GM18861 (cell line): ENCODE data around the gene BACH2.

Experiments used
- ATAC-seq: cut with Tn5 transposase; IDR thresholded peaks from one replicate; pipeline ENCODE4 v1.9.1; 2021; ENCODE audit not compliant: unreplicated experiment

The BACH2 gene

DNA sequence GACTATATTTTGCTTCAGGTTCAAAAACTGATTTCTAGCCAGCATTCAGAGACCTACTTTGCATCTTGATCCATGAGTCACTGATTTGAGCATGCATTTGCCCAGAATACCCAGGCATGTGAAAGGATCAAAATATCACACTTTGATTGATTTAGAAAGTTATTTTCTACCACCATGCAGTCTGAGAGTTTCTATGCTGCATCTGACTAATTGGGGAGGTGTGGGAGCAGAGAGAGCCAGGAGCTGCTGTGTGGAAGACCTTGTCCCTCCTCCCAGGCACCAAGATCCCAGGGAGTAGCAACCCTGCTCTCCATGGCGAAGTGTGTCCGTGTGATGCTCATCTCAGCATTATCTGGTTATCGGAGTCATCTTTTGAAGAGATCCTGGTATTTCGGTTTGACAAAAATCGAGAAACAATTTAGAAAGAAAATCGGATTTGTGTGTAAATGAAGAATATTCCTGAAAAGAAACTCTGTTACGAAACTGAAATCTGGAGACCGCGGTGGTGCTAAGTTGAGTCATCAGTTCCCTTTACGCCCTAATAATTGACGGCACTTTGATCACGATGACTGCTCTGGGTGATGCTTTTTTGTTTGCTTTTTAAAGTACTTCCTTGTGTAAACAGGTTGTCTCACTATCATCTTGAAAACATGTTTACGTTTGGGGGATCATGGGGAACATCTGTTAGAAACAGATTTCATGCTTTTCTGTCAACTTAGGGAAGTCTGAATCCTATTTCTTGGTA is 193.4 kb downstream of the BACH2 start:
- peak; percentile 72 for ATAC-seq

DNA sequence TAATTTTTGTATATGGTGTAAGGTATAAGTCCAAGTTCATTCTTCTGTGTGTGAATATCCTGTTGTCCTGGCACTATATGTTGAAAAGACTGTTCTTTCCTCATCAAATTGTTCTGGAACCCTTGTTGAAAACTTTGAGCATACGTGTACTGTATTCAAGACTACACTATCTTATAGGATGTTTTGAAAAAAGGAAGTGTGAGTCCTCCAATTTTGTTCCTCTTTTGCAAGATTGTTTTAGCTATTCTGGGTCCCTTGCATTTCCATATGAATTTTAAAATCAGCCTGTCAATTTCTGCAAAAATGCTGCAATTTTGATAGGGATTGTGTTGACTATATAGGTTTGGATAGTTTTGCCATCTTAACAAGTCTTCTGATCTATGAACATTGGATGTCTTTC is 195.2 kb downstream of the BACH2 start:
- no peak for ATAC-seq

DNA sequence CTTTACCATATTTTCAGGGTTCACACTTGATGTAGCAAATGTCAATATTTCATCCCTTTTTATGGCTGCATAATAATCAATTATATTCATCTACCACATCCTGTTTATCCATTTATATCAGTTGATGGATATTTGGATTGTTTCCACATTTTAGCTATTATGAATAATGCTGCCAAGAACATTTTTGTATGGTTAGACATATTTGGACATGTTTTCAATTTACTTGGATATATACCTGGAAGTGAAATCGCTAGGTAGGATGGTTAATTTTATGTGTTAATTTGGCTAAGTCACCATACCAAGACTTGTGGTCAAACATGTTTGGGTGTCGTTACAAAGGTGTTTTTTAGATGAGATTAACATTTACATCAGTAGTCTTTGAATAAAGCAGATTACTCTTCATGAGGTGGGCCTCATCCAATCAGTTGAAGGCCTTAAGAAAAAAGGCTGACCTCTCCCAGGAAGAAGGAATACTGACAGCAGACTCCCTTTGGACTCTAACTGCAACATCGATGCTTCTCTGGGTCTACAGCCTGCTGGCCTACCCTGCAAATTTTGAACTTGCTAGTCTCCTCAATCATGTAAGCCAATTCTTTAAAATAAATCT is 196.5 kb downstream of the BACH2 start:
- ATAC-seq, result no peak

DNA sequence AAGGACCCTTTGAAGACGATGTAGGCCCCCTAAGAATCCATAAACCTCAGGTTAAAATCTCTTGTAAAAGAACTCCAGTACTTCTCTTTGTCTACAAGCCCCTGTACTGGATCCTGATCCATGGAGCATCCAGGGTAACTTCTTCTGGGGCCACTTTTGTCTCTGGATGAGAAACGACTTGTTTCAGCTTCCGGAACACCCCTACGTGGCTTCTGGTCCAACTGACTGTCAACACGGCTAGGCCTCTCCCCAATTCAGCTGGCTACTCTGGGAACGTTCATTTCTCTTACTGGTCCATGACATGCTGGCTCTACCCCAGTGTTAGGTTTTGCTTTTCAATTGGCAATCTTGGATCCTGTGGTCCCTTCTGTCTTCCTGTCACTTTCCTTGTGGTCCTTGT is 198.0 kb downstream of the BACH2 start:
- no peak for ATAC-seq

DNA sequence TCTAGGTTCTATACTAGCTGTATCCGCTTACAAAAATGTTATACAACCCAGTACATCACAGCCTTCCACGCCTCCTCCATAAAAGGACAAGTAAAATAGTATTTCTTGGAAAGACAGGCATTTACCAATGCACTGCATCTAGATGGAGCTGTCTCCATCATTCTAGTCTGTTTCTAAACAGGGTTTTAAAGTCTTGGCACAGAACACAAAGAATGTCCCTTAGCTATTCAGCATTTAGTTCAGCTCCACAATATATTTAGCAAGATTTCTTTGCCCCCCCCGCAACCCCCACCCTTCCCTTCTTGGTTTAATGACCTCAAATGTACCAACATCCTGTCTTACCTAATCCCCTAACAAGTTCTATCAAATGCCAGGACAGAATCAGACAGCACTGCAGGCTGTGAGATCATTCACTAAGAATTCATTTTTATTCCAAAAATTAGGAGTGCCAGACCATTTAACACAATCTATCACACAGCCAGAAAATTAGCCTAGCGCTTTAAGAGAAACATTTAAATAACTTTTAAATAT is 198.6 kb downstream of the BACH2 start:
- ATAC-seq, result no peak

DNA sequence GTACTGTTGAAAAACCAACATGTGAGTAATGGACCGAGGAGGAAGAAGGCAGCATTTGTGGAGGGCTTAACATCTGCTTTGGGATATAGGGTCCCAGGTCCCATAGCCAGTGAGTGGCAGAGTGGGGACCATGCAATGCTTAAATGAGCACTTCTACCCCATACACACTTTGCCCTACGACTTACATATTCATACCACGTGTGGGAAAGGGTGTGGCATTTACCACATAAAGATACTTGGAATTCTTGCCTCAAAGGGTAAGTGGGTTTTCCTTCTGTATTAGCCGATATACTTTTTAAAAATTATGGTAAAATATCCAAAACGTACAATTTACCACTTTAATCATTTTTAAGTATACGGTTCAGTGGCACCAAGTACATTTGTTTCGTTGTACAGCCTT is 199.3 kb downstream of the BACH2 start:
- ATAC-seq, result no peak

DNA sequence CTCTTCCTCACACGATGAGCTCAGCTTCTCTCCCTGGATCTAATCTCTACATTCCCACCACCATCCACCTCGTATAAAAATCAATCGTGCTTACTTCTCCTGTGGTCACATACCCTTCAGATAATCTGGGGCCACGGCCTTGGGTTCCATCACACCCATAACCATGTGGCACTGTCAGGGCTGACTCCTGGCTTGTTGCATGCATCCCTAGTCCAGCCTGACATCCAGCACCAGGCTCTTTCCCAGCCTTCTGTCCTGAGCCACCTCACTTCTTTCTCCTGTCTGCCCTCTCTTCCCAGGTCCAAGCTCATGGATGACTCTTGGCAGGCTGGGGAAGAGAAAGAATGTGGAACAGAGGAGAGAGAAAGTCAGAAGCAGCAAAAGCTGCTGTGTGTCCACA is 199.8 kb downstream of the BACH2 start:
- no peak for ATAC-seq

DNA sequence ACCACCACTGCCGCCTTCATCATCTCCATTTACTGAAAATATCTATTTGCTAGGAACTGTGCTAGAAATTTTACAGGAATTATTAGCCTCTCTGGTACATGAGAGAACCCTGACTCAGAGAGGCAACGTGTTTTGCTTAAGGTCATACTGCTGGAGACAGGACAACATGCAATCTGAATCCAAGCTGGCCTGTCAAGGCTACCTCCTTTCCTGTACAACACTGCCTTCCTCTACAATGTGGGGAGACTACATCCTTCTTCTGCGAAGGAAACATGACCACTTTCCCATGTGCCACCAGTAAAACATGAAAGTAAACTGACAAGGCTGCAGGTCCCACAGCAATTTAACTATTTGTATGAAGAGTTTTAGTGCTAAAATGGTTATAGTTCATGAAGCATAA is 200.9 kb downstream of the BACH2 start:
- ATAC-seq, result no peak

DNA sequence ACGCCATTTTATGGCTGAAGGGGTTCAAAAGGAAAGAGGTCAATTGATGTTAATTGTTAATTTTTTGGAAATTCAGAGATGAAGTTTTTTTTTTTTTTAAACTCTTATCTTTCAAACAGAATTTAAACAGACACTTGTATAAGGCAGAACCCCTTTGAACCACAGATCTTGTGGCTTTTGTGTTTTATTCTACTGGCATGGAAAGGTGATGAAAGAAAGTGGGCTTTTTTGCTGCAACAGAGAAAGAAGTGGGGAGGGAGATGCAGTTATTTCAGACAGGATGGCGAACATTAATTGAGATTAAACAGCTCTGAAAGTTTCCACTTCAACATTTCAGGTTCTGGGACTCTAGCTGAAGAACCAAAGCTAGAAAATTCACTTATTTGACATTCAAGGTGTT is 201.5 kb downstream of the BACH2 start:
- ATAC-seq, result no peak

DNA sequence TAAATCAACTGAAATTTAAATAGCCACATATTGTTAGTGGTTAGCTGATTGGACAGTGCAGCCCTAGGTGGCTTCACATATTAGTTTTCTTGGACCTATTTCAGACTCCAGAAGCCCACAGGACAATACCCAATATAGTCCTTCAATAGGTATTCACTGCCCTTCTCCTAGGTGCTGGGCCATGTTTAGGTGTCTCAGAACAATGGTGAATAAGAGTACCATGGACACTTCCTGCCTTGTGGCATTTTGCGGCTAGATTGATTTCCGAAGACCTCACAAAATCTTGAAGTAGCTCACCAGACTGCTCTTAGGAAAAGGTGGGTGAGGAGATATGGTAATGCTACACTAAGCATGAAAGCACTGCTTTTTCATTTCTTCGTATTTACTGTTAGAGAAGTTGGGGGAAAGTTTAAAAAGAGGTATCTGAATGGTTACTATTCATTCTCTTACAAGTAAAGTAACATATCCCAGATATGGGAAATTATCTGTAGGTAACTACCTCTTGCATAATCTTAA is 203.0 kb downstream of the BACH2 start:
- no peak for ATAC-seq

DNA sequence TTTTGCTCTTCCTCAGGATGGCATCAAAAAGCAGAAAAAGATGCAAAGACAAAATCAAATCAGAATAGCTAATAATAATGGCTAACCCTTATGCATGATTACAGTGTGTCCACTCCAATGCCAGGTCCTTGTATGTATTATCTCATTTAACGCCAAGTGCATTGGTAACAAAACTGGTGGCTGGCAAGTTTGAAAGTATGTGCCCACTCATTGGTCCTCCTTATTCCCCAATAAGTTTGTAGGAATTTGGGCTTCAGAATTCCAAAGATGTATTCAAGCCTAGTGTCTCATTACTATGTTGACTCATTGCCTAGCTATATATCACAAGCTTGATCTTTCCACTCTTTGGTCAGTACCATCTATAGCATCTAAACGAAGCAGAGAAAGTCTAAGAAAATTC is 205.8 kb downstream of the BACH2 start:
- ATAC-seq, result no peak

DNA sequence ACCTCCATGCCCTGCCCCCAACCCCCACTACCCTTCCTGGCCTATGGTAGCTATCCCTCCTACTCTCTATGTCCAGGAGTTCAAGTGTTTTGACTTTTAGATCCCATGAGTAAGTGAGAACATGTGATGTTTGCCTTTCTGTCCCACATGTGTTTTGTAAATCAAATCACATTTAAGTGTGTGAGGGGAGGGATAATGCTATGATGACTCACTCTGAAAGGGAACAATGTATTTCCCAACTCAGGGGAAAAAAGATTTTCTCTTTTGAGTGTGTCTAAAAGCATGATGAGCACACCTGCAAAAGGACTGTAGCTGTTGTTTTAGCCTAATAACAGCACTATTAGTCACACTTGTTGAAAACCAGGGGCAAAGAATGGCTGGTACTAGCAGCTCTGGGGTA is 208.6 kb downstream of the BACH2 start:
- ATAC-seq, result no peak

DNA sequence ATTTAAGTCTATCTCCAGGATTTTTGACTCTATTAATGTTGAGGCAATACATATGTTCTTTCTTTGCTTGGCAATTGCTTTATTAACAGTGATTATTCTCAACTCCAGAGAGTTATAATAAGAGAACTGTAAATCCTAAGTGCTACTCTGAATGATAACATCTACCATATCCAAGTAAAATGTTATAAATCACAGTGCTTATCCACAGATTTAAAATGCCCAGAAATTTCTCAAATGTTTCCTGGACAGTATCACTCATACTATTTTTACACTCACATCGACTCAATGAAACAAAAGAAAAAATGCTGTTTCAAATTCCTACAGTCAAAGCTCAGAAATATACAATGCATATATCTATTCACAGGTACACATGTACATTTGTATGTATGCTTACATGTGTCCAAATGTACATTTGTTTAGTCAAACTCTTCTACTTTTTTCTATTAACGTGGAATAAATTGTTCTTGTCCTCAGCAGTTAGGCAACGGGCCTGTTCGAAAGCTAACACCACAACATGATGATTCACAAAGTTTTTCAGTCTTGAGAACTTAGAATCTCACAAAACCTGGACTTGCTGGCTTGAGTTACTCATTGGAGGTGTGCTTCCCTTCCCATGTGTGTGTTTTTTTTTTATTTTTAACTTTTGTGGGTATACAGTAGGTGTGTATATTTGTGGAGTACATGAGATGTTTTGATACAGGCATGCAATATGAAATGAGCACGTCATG is 209.4 kb downstream of the BACH2 start:
- no peak for ATAC-seq

DNA sequence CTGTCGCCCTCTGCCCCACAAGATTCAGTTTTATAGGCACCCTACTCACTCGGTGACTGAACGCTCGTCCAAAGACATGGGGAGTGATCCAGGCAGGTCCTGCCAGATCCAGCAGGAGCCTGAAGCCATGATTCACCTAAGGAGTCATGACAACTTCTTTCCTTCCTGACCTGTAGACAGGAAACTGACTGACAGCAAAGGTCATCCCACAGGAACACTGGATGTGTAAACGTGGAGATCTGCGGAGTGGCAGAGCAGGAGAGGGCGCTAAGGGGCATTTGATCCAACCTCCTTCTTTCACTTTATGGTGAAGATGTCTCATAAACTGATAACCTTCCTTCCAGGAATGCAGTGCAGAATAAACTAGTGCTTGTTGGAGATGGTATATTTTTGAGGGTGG is 210.1 kb downstream of the BACH2 start:
- ATAC-seq, result no peak

DNA sequence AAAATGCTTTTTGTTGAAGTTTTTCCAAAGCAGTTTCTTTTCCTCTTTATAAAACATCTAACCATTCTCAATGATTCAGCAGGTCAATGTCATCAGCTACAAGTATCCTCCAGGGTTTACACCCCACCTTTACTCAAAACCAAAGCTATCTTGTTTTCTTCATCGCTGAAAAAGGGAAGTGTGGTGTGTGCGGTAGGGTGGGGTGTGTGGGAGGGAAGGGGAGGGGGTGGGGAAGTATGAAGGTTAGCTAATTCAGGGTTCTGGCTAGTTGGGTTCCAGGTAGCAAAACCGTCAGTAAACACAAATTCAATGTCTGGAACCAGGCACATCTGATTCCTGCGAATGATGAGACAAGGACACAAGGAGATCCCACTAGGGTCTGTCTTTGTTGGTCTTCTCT is 212.8 kb downstream of the BACH2 start:
- ATAC-seq, result peak; percentile 67

DNA sequence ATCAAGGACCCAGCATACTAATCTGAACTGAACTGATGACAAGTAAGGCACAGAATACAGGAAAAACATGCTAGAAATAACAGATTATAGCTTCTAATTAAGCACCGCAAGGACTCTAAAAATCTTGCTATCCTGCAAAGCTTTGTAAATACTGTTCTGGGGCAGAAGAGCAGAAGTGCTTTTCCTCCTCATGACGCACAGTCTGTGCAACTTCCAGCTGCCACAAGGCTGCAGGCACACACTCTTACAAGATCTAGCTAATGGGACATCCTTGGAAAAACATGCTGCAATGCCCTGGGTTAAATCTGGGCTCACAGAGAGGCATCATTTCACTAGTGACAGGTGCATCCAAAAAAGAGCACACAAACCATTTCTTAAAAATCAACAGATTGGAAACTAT is 213.8 kb downstream of the BACH2 start:
- ATAC-seq, result no peak

DNA sequence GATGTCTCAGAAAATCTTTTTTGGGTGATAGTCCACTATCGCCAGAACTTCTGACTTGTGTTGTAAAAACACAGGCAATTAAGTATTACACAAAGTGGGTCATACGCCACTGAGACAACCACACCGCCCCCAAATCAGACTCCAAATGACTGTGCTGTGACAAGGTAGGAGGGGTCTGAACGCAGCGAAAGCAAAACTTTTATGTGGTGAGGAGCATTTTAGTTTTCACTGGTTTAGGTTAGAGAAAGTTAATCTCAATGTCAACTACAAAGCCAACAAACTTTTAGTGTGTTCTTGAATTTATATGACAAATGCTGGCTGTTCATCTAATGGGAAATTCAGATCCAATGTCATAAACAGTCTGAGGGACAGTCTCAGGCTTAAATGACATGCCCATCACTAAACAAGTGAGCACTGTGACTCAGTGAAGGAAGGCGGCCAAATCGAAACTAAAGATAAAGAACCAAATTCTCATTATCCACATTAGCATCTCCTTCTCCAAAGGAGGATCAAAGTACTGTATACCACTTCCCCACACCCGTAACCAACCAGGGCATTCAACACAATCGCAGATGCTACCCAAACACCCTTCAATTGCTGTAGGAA is 215.7 kb downstream of the BACH2 start:
- ATAC-seq, result peak; percentile 72

DNA sequence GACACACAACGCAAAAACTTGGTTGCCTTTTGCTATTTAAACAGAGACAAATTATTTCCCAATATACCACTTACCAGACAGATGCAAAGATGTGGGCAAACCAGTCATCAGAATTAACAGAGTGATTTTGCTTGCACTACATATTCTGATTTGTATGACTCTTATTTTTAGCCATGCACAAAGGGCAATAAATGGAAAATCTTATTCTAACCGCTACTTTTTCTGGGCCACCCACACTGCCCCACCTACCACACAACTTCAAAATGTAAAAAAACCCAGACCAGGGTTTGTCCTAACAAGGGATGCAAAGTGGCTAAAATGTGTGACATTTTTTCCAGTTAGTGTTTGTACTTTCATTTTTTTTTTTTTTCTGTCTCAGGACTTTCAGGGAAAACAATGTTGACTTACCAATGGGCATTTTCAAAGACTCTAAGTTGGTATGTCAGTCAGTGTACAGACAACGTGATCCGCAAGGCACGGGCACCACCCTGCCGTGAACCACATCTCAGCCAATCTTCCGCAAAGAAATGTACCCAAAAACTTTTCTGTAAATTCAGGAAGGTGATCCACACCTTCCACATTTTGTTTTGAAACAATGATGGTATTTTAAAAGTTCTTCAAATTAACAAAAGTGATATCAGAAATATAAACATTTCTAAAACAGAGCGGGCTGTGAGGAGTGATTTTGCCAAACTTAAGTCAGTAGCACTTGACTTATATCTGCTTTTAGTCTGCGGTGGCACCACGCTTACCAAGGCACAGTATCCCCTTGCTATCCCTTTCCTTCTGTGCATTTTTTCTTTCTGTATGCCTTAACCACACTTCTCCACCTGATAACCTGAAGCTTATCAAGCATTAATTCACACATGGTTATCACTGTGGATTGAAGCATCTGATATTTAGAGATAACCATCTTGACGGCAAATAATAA is 216.8 kb downstream of the BACH2 start:
- ATAC-seq, result no peak

DNA sequence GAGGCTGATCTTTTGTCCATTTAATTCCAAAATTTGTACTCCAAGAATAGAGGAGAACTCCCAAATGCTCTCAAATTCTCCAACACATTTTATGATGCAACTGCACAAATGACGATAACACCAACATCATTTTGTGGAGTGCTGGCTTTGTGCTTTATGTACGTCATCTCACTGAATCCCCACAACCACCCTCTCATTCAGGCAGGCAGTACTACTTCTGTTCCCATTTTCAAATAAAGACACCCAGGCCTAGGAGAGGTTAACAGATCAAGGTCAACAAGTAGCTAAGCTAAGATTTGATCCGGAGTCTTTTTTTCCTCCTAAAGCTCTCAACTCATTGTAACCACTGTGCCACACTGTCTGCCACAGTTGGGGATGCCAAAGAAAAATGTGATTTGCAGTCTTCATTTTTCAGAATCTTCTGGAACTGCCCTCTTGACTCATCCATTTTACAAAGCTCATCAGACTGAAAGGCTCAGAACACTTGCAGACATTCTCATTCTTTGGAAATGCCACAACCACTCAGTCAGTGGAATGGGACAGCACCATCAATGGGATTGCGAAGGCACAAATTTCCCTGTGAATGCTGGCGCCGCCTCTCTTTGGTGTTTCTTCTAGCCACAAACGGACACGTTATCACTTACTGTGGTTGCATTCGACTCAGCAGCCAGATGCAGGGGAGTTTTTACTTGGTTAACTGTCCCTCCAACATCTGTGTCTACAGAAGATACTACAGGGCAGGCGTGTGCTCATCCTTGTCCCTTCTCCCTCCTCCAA is 217.9 kb downstream of the BACH2 start:
- ATAC-seq, result no peak
